Measurements from ENCODE around the gene WDR1.

- TF ChIP-seq POLR2AphosphoS5 (IDR thresholded peaks at IDR 0.05; ENCODE audit: insufficient read depth, low read depth, low read length) (no peak), CTCF (IDR thresholded peaks at IDR 0.05; ENCODE audit: extremely low read depth in 1 of 2, insufficient read depth in 1 of 2, low read depth in 1 of 2, low read length in 2 of 2) (no peak), POLR2A (IDR thresholded peaks at IDR 0.05; ENCODE audit: low read depth, low read length) (no peak), GATA2 (IDR thresholded peaks at IDR 0.05; ENCODE audit: insufficient read depth, insufficient read length, low read depth, low read length) (no peak), MYC (IDR thresholded peaks at IDR 0.05; ENCODE audit: low read depth, low read length) (no peak), MAX (IDR thresholded peaks at IDR 0.05; ENCODE audit: insufficient read depth, insufficient read length) (no peak), JUN (IDR thresholded peaks at IDR 0.05; ENCODE audit: borderline replicate concordance, insufficient read depth, insufficient read length, low read depth) (no peak)
Measured at GRCh38 chr4:10046471-10046870, 70.1 kb downstream of the WDR1 start.
